Urothelium cell line (cell line): ENCODE measurements around the gene POLN.

Experiments
- DNase-seq: peaks from one replicate; pipeline ENCODE4 v3.0.0; 2011; ENCODE audit warnings: low spot score, mixed read lengths
- FAIRE-seq: peaks from 2 replicates; lab custom pipeline; 2011; peaks lifted over from hg19 to GRCh38; lab: Jason Lieb, UNC

Gene POLN

GRCh38 chr4:2073808-2074481 is 168.0 kb downstream of the POLN start:
- no peak for DNase-seq
- FAIRE-seq: no peak

- FAIRE-seq (no peak), DNase-seq (no peak)
These were observed 168.7 kb downstream of the POLN start for GRCh38 chr4:2072971-2073807.

GRCh38 chr4:2071912-2072867 is 169.7 kb downstream of the POLN start:
- no peak for DNase-seq
- FAIRE-seq: no peak

- DNase-seq: no peak
- FAIRE-seq: no peak
These were observed 170.5 kb downstream of the POLN start for GRCh38 chr4:2071252-2071911.

- FAIRE-seq (no peak), DNase-seq (no peak)
These were observed 171.3 kb downstream of the POLN start for GRCh38 chr4:2070421-2071251.

GRCh38 chr4:2069986-2070385 is 171.9 kb downstream of the POLN start:
- FAIRE-seq (no peak), DNase-seq (no peak)

- no peak for FAIRE-seq
- DNase-seq: no peak
These were observed 172.6 kb downstream of the POLN start for GRCh38 chr4:2069161-2069971.

GRCh38 chr4:2068566-2068965 is 173.4 kb downstream of the POLN start:
- FAIRE-seq (no peak), DNase-seq (no peak)

GRCh38 chr4:2068198-2068470 is 173.8 kb downstream of the POLN start:
- FAIRE-seq (peak; percentile 96), DNase-seq (no peak)

GRCh38 chr4:2067446-2068197 is 174.3 kb downstream of the POLN start:
- DNase-seq (no peak), FAIRE-seq (no peak)

GRCh38 chr4:2066571-2067445 is 175.1 kb downstream of the POLN start:
- DNase-seq (no peak), FAIRE-seq (no peak)

- no peak for FAIRE-seq
These were observed 175.8 kb downstream of the POLN start for GRCh38 chr4:2066011-2066551.

GRCh38 chr4:2065106-2065930 is 176.6 kb downstream of the POLN start:
- FAIRE-seq: no peak
- DNase-seq: no peak

More at GRCh38 chr4:2066011-2066551, 175.8 kb downstream of the POLN start:
- DNase-seq: no peak

GRCh38 chr4:2064276-2064991 is 177.5 kb downstream of the POLN start:
- no peak for FAIRE-seq
- no peak for DNase-seq

GRCh38 chr4:2063557-2064275 is 178.2 kb downstream of the POLN start:
- DNase-seq (no peak), FAIRE-seq (no peak)
